GM12873 (cell line): ENCODE measurements around the gene GRB10.

Experiments used
- CTCF ChIP-seq: IDR thresholded peaks from 2 replicates; pipeline ENCODE4 v1.5.1; 2012; ENCODE audit warnings: low read depth, mild to moderate bottlenecking, moderate library complexity, low read length, control low read depth; ENCODE audit not compliant: insufficient read depth; ENCODE audit errors: missing control alignments

Gene GRB10

DNA sequence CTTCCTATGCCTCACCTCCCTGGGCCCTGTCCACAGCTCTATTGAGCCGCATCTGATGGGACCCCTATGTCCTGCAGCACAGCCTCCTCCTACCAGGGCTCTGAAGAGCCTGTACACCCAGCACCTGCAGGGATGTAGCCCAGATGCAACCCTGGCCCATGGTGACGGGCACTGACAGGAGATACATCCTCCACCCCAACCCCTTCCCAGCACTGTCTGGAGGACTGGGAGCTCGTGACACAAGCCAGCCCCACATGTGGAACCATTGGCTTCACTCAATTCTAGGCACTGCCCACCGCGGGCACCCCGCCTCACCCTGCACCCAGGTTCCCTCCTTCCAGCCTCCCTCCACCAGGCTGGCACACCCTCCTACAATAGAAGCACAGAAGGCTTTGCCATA lies 2.6 kb upstream of the GRB10 start:
- TF ChIP-seq CTCF = no peak

- no peak for TF ChIP-seq CTCF
Measured at GRCh38 chr7:50783801-50784507, 1.3 kb upstream of the GRB10 start.

GRCh38 chr7:50783303-50783702 lies 607 bp upstream of the GRB10 start:
- TF ChIP-seq CTCF = no peak

GRCh38 chr7:50781381-50782293 lies 1.1 kb downstream of the GRB10 start:
- TF ChIP-seq CTCF = no peak

- no peak for TF ChIP-seq CTCF
Measured at GRCh38 chr7:50780436-50780835, 2.3 kb downstream of the GRB10 start.

GRCh38 chr7:50779427-50779826 lies 3.3 kb downstream of the GRB10 start:
- TF ChIP-seq CTCF = no peak

DNA sequence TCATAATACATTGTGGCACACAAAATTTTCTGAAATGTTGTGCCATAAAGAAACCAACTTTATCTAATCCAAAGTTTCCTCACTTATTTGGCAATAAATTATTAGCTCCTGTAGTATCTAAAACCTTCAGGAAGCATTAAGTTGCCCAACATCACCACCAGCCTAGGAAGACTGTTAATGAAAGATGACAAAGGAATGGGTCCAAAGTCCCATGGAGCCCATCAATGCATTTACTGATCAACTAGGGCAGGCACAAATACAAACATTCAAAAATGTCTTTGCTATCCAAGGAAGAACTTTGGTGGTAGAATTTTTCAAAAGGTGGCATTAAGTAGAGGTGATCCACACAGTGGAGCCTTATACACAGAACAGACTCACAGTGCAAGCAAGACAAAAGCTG lies 4.5 kb downstream of the GRB10 start:
- TF ChIP-seq CTCF = no peak
